Spinal cord (tissue), 10 donors: ENCODE results near the gene POU2AF3. TPM values are rescaled to one million over a fixed set of nuclear protein-coding genes. Genes with fewer than 3 reads are reported as not detected.

Experiments
- DNase-seq, 6 donors: peaks; one replicate each; pipeline versions ENCODE4 v3.0.0 to v3.0.0-alpha.2; 2013 to 2015; ENCODE audit warnings: low spot score in 6 of 6, low read depth in 4 of 6
- H3K27ac ChIP-seq: one replicate; pipeline ENCODE4 v1.5.1; 2013; ENCODE audit warnings: low read depth, low read length, control low read depth
- H3K27me3 ChIP-seq: one replicate; pipeline ENCODE4 v1.6.1; 2013; ENCODE audit warnings: low read length; ENCODE audit not compliant: control insufficient read depth, insufficient read depth
- H3K36me3 ChIP-seq: one replicate; pipeline ENCODE4 v1.6.1; 2013; ENCODE audit warnings: low read length; ENCODE audit not compliant: control insufficient read depth, insufficient read depth
- H3K4me1 ChIP-seq: one replicate; pipeline ENCODE4 v1.6.1; 2013; ENCODE audit warnings: low read length; ENCODE audit not compliant: control insufficient read depth, insufficient read depth
- H3K4me3 ChIP-seq: one replicate; pipeline ENCODE4 v1.5.1; 2013; ENCODE audit warnings: low read depth, low read length, control low read depth
- H3K9me3 ChIP-seq: one replicate; pipeline ENCODE4 v1.6.1; 2013; ENCODE audit warnings: low read length; ENCODE audit not compliant: control insufficient read depth, insufficient read depth
- WGBS: methylation state at CpG from one replicate; pipeline ENCODE4 v1.1.5; 2013; ENCODE audit warnings: missing lambda C conversion rate; ENCODE audit not compliant: insufficient coverage; 5-methylcytosine and 5-hydroxymethylcytosine counted together
- polyA plus RNA-seq, 2 donors: library from polyadenylated mRNA; unstranded; fragments of 120-200 nt; gene quantifications; one replicate each; pipeline ENCODE4 v1.2.1, GENCODE V29; 2013; ENCODE audit not compliant: insufficient read length in 2 of 2
- total RNA-seq, 2 donors: library from RNA; depleted of rRNA in 1 of 2; stranded (reverse); fragments of 120-200 nt in 1 of 2; fragments of >200 nt in 1 of 2; gene quantifications; one replicate each; pipeline versions ENCODE4 v1.2.3 to v1.2.4, GENCODE V29; 2013 to 2014
- donor health status: healthy.

Gene POU2AF3
- total and polyA plus RNA-seq, 4 donors, result 0.20 to 3.5 (median 2.6) TPM

GRCh38 chr11:111299101-111300026 lies 1.0 kb downstream of the POU2AF3 start:
- peak in 5 of 6 donors; percentile 26 to 85 (median 46) for DNase-seq
- peaks cover 12% of the 10 kb centered on the region for H3K27me3 ChIP-seq
- H3K36me3 ChIP-seq, result peaks cover 3% of the 10 kb centered on the region
- H3K9me3 ChIP-seq, result no peaks in the 10 kb centered on the region
- peaks cover 17% of the 10 kb centered on the region for H3K4me1 ChIP-seq
- peak overlapping the region; percentile 68 for H3K4me3 ChIP-seq
- no peak overlapping the region for H3K27ac ChIP-seq
- 1% methylated on average over 77 of the region's 77 CpGs for WGBS

GRCh38 chr11:111300569-111300968 lies 2.2 kb downstream of the POU2AF3 start:
- Histone ChIP-seq H3K4me1 (peaks cover 17% of the 10 kb centered on the region), H3K36me3 (peaks cover 3% of the 10 kb centered on the region), H3K27me3 (peaks cover 12% of the 10 kb centered on the region), H3K9me3 (no peaks in the 10 kb centered on the region), H3K4me3 (no peak overlapping the region), H3K27ac (no peak overlapping the region)
- WGBS, result 67% methylated on average over 1 of the region's 9 CpGs
- DNase-seq, result no peak

GRCh38 chr11:111301004-111301841 lies 2.9 kb downstream of the POU2AF3 start:
- Histone ChIP-seq H3K27ac (no peak overlapping the region), H3K4me1 (peaks cover 17% of the 10 kb centered on the region), H3K36me3 (peaks cover 3% of the 10 kb centered on the region), H3K27me3 (peaks cover 12% of the 10 kb centered on the region), H3K9me3 (no peaks in the 10 kb centered on the region), H3K4me3 (no peak overlapping the region)
- DNase-seq, result peak in 2 of 6 donors; percentile 51 to 65
- 100% methylated on average over 1 of the region's 5 CpGs for WGBS

- WGBS, result 90% methylated on average over 2 of the region's 3 CpGs
- Histone ChIP-seq H3K9me3 (no peaks in the 10 kb centered on the region), H3K36me3 (peaks cover 3% of the 10 kb centered on the region), H3K4me3 (no peak overlapping the region), H3K4me1 (peaks cover 17% of the 10 kb centered on the region), H3K27ac (no peak overlapping the region), H3K27me3 (peaks cover 12% of the 10 kb centered on the region)
- DNase-seq, result no peak
Measured at GRCh38 chr11:111301842-111302118, 3.4 kb downstream of the POU2AF3 start.

DNA sequence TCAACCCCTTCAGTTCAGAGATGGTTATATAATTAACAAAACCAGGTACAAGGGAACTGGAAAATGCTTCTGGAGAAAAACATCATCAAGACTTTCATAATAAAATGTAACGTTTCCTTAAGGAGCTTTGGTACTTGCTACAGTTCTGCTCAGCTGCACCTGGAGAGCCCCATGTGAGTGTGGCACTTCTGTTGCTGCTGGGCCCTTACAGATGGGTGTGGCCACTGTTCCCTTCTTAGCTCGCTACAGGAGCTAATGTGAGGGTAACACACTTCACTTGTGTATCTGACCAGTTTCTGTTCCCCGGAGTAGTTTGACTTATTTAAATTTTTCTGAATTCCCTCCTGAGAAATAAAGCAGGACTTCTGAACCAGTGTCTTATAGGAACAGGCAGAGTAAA lies 4.0 kb downstream of the POU2AF3 start:
- no peaks in the 10 kb centered on the region for H3K9me3 ChIP-seq
- no peak overlapping the region for H3K27ac ChIP-seq
- H3K27me3 ChIP-seq, result peaks cover 12% of the 10 kb centered on the region
- H3K36me3 ChIP-seq, result peaks cover 3% of the 10 kb centered on the region
- WGBS, result 100% methylated on average over 1 of the region's 3 CpGs
- DNase-seq, result no peak
- H3K4me3 ChIP-seq, result no peak overlapping the region
- peaks cover 17% of the 10 kb centered on the region for H3K4me1 ChIP-seq

GRCh38 chr11:111303461-111303860 lies 5.1 kb downstream of the POU2AF3 start:
- H3K27ac ChIP-seq, result no peak overlapping the region
- H3K4me3 ChIP-seq, result no peak overlapping the region
- peak in 1 of 6 donors; percentile 37 for DNase-seq
- peaks cover 14% of the 10 kb centered on the region for H3K4me1 ChIP-seq
- H3K27me3 ChIP-seq, result peaks cover 10% of the 10 kb centered on the region
- no peaks in the 10 kb centered on the region for H3K9me3 ChIP-seq
- 67% methylated on average over 1 of the region's 4 CpGs for WGBS
- no peaks in the 10 kb centered on the region for H3K36me3 ChIP-seq

GRCh38 chr11:111305162-111305802 lies 6.9 kb downstream of the POU2AF3 start:
- Histone ChIP-seq H3K36me3 (no peaks in the 10 kb centered on the region), H3K27me3 (peaks cover 4% of the 10 kb centered on the region), H3K4me3 (no peak overlapping the region), H3K9me3 (no peaks in the 10 kb centered on the region), H3K4me1 (peaks cover 3% of the 10 kb centered on the region), H3K27ac (no peak overlapping the region)
- WGBS, result 80% methylated on average over 4 of the region's 5 CpGs
- DNase-seq, result no peak

DNA sequence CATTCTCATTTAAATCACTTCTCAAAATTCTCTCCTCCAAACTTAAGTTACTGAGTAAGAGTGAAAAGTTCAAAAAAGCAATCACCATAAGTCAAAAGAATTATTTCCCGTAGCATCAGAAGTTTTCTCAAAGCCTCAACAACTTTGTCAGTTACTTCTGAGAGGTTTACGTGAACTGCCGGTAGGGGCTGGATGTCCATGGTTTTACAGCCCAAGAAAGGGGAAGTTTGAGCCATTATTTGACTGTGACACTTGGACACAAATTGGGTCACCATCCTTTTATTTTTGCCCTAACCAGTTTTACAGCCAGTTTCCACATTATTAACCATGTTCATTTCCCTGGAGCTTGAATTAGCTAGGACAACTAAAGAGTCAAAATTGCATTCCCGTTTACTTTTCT lies 7.5 kb downstream of the POU2AF3 start:
- Histone ChIP-seq H3K27ac (no peak overlapping the region), H3K36me3 (no peaks in the 10 kb centered on the region), H3K27me3 (peaks cover 3% of the 10 kb centered on the region), H3K4me1 (no peaks in the 10 kb centered on the region), H3K4me3 (no peak overlapping the region), H3K9me3 (no peaks in the 10 kb centered on the region)
- WGBS, result 70% methylated on average over 2 of the region's 4 CpGs
- no peak for DNase-seq

GRCh38 chr11:111306321-111306720 lies 8.0 kb downstream of the POU2AF3 start:
- Histone ChIP-seq H3K4me3 (no peak overlapping the region), H3K9me3 (no peaks in the 10 kb centered on the region), H3K4me1 (no peaks in the 10 kb centered on the region), H3K36me3 (no peaks in the 10 kb centered on the region), H3K27ac (no peak overlapping the region), H3K27me3 (peaks cover 3% of the 10 kb centered on the region)
- DNase-seq, result no peak
- no CpG with 5 or more reads among the region's 5 CpGs for WGBS
